ENCODE measurements around the gene PLPP3. TPM values are rescaled to one million over a fixed set of nuclear protein-coding genes. Genes with fewer than 3 reads are reported as not detected.

Gene PLPP3
- total and polyA plus RNA-seq, 2 experiments from 2014 or later = 41.9 to 61.9 TPM

GRCh38 chr1:56466538-56466937, 112.8 kb downstream of the PLPP3 start:
- peaks cover 7% of the 10 kb centered on the region; the same call in 2 of the 3 replicates for H3K4me1 Mint-ChIP-seq
- no peaks in the 10 kb centered on the region; the same call in 1 of the 2 replicates for H3K36me3 ChIP-seq (ENCODE audit: insufficient read depth)
- peaks cover 2% of the 10 kb centered on the region for H3K27me3 Mint-ChIP-seq (ENCODE audit: insufficient read depth, low read depth, poor library complexity)
- H3K27me3 ChIP-seq (ENCODE audit: insufficient read depth) = no peaks in the 10 kb centered on the region
- H3K79me2 ChIP-seq (replicated peaks; ENCODE audit: insufficient read depth) = no peaks in the 10 kb centered on the region
- DNase-seq (ENCODE audit: low spot score) (no peak), ATAC-seq (no peak)
- no peak overlapping the region for H3K4me2 ChIP-seq
- no peak overlapping the region for H3K27ac Mint-ChIP-seq
- no peak overlapping the region for H3K27ac ChIP-seq (ENCODE audit: low read depth)
- no peak overlapping the region for H2AFZ ChIP-seq
- no peaks in the 10 kb centered on the region for H3K4me1 ChIP-seq (ENCODE audit: insufficient read depth)
- H3F3A ChIP-seq (replicated peaks; ENCODE audit: low read depth) = no peaks in the 10 kb centered on the region
- 0 out of 2 replicates have a peak, but pooled peaks cover 3% of the 10 kb centered on the region for H4K20me1 ChIP-seq (replicated peaks; ENCODE audit: insufficient read depth)
- no peak overlapping the region for H3K4me3 Mint-ChIP-seq
- TF ChIP-seq EZH2 (IDR thresholded peaks at IDR 0.05; ENCODE audit: low read depth, unreplicated experiment) (no peak), JUNB (IDR thresholded peaks at IDR 0.05; ENCODE audit: unreplicated experiment) (no peak), POLR2AphosphoS5 (IDR thresholded peaks at IDR 0.05; ENCODE audit: low read depth) (no peak), ZNF331 (CRISPR knock-in tag; IDR thresholded peaks at IDR 0.05; ENCODE audit: low read depth) (no peak)
- TF ChIP-seq, protein P1, sequence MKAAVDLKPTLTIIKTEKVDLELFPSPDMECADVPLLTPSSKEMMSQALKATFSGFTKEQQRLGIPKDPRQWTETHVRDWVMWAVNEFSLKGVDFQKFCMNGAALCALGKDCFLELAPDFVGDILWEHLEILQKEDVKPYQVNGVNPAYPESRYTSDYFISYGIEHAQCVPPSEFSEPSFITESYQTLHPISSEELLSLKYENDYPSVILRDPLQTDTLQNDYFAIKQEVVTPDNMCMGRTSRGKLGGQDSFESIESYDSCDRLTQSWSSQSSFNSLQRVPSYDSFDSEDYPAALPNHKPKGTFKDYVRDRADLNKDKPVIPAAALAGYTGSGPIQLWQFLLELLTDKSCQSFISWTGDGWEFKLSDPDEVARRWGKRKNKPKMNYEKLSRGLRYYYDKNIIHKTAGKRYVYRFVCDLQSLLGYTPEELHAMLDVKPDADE (IDR thresholded peaks at IDR 0.05) = no peak
- no peaks in the 10 kb centered on the region for H3K36me3 Mint-ChIP-seq (ENCODE audit: low read depth)
- no peaks in the 10 kb centered on the region for H3K9me2 ChIP-seq (ENCODE audit: insufficient read depth)
- no peaks in the 10 kb centered on the region for H3K9me3 Mint-ChIP-seq
- H3K4me3 ChIP-seq = no peak overlapping the region

GRCh38 chr1:56464294-56464693, 115.1 kb downstream of the PLPP3 start:
- Histone ChIP-seq H3K4me1 (ENCODE audit: insufficient read depth) (no peaks in the 10 kb centered on the region), H3K9me2 (ENCODE audit: insufficient read depth) (no peaks in the 10 kb centered on the region), H3K27me3 (ENCODE audit: insufficient read depth) (no peaks in the 10 kb centered on the region), H3K4me2 (no peak overlapping the region), H3K79me2 (replicated peaks; ENCODE audit: insufficient read depth) (no peaks in the 10 kb centered on the region), H3K27ac (ENCODE audit: low read depth) (no peak overlapping the region), H3F3A (replicated peaks; ENCODE audit: low read depth) (no peaks in the 10 kb centered on the region), H4K20me1 (replicated peaks; ENCODE audit: insufficient read depth) (0 out of 2 replicates have a peak, but pooled peaks cover 1% of the 10 kb centered on the region), H3K4me3 (no peak overlapping the region), H2AFZ (no peak overlapping the region), H3K36me3 (ENCODE audit: insufficient read depth) (no peaks in the 10 kb centered on the region; the same call in 1 of the 2 replicates)
- no peak for TF ChIP-seq POLR2AphosphoS5 (IDR thresholded peaks at IDR 0.05; ENCODE audit: low read depth)
- TF ChIP-seq ZNF114 (CRISPR knock-in tag; IDR thresholded peaks at IDR 0.05) = no peak
- TF ChIP-seq EZH2phosphoT487 (IDR thresholded peaks at IDR 0.05; ENCODE audit: unreplicated experiment) = no peak
- no peak for TF ChIP-seq STAT1 (IDR thresholded peaks at IDR 0.05; ENCODE audit: unreplicated experiment)
- TF ChIP-seq, protein P1 (IDR thresholded peaks at IDR 0.05) = no peak
- no peak for TF ChIP-seq NANOG (IDR thresholded peaks at IDR 0.05; ENCODE audit: borderline replicate concordance)
- TF ChIP-seq ZNF331 (CRISPR knock-in tag; IDR thresholded peaks at IDR 0.05; ENCODE audit: low read depth) = no peak
- no peak for TF ChIP-seq ZNF462 (CRISPR knock-in tag; IDR thresholded peaks at IDR 0.05)
- TF ChIP-seq CREB1 (CRISPR knock-in tag; IDR thresholded peaks at IDR 0.05; ENCODE audit: low read depth) = no peak
- Mint-ChIP-seq H3K27me3 (ENCODE audit: insufficient read depth, low read depth, poor library complexity) (peaks cover 2% of the 10 kb centered on the region), H3K36me3 (ENCODE audit: low read depth) (no peaks in the 10 kb centered on the region), H3K4me3 (no peak overlapping the region), H3K4me1 (peaks cover 3% of the 10 kb centered on the region; the same call in 1 of the 3 replicates), H3K9me3 (no peaks in the 10 kb centered on the region), H3K27ac (no peak overlapping the region)
- ATAC-seq (no peak), DNase-seq (ENCODE audit: low spot score) (no peak)
